Dendritic cell treated with granulocyte-macrophage colony-stimulating factor and Interleukin-4, amounts not matched to agents 40 ng/mL and 50 ng/mL, for 4 days (primary cell): ENCODE data around the gene HRC.
"Not testable (repeated sequence)": the region's sequence is repeated elsewhere in the genome, so short reads cannot be mapped to it uniquely, and the experiment has no call there.

ENCODE experiments used
- H3K27ac Mint-ChIP-seq: one replicate; pipeline ENCODE4 v1.8.0; 2022; ENCODE audit warnings: mild to moderate bottlenecking, mixed read lengths
- H3K27me3 Mint-ChIP-seq: one replicate; pipeline ENCODE4 v1.8.0; 2022; ENCODE audit warnings: mild to moderate bottlenecking, mixed read lengths
- H3K36me3 Mint-ChIP-seq: one replicate; pipeline ENCODE4 v1.8.0; 2022; ENCODE audit warnings: low read depth, mixed read lengths
- H3K4me1 Mint-ChIP-seq: one replicate; pipeline ENCODE4 v1.8.0; 2022; ENCODE audit warnings: low read depth, mixed read lengths
- H3K4me3 Mint-ChIP-seq: one replicate; pipeline ENCODE4 v1.8.0; 2022; ENCODE audit warnings: mild to moderate bottlenecking, moderate library complexity, mixed read lengths
- H3K9me3 Mint-ChIP-seq: one replicate; pipeline ENCODE4 v1.8.0; 2022; ENCODE audit warnings: mixed read lengths
- intact Hi-C: fragments of 100-400 bp; cut with micrococcal nuclease; formaldehyde crosslinking; loops from one replicate; pipeline ENCODE4 v1.15.0; 2022

HRC gene

GRCh38 chr19:49135686-49136085, 19.5 kb downstream of the HRC start:
- H3K9me3 Mint-ChIP-seq = peaks cover 9% of the 10 kb centered on the region
- peaks cover 47% of the 10 kb centered on the region for H3K27me3 Mint-ChIP-seq
- peak overlapping the region; percentile 35 for H3K4me3 Mint-ChIP-seq
- peak overlapping the region; percentile 60 for H3K27ac Mint-ChIP-seq
- peaks cover 7% of the 10 kb centered on the region for H3K36me3 Mint-ChIP-seq
- intact Hi-C loops = no loop called here
- peaks cover 44% of the 10 kb centered on the region for H3K4me1 Mint-ChIP-seq

GRCh38 chr19:49133621-49134454, 21.4 kb downstream of the HRC start:
- Mint-ChIP-seq H3K4me1 (peaks cover 52% of the 10 kb centered on the region), H3K9me3 (peaks cover 9% of the 10 kb centered on the region), H3K4me3 (peak overlapping the region; percentile 78), H3K27me3 (peaks cover 53% of the 10 kb centered on the region), H3K36me3 (peaks cover 7% of the 10 kb centered on the region), H3K27ac (peak overlapping the region; percentile 62)
- intact Hi-C loops = no loop called here

GRCh38 chr19:49132974-49133609, 22.1 kb downstream of the HRC start:
- Mint-ChIP-seq H3K4me3 (peak overlapping the region; percentile 78), H3K4me1 (peaks cover 60% of the 10 kb centered on the region), H3K9me3 (peaks cover 9% of the 10 kb centered on the region), H3K27me3 (peaks cover 55% of the 10 kb centered on the region), H3K27ac (peak overlapping the region; percentile 62), H3K36me3 (peaks cover 7% of the 10 kb centered on the region)
- intact Hi-C loops = no loop called here

GRCh38 chr19:49130325-49130724, 24.9 kb downstream of the HRC start:
- Mint-ChIP-seq H3K36me3 (no peaks in the 10 kb centered on the region), H3K27ac (no peak overlapping the region), H3K27me3 (peaks cover 51% of the 10 kb centered on the region), H3K4me3 (no peak overlapping the region), H3K9me3 (no peaks in the 10 kb centered on the region), H3K4me1 (peaks cover 47% of the 10 kb centered on the region)
- intact Hi-C loops = no loop called here

- Mint-ChIP-seq H3K27me3 (peaks cover 42% of the 10 kb centered on the region), H3K4me3 (no peak overlapping the region), H3K27ac (no peak overlapping the region), H3K9me3 (no peaks in the 10 kb centered on the region), H3K4me1 (peaks cover 38% of the 10 kb centered on the region), H3K36me3 (no peaks in the 10 kb centered on the region)
- intact Hi-C loops = no loop called here
Observed at GRCh38 chr19:49129238-49129583, 26.0 kb downstream of the HRC start.

- intact Hi-C loops = loop anchor here (1.0 kb wide), 1 partner anchor 9 kb away; the partner anchor contains the start of genes C19orf73 and PPFIA3
- Mint-ChIP-seq H3K27me3 (peaks cover 38% of the 10 kb centered on the region), H3K9me3 (no peaks in the 10 kb centered on the region), H3K27ac (peak overlapping the region; percentile 90), H3K4me1 (peaks cover 33% of the 10 kb centered on the region), H3K36me3 (no peaks in the 10 kb centered on the region), H3K4me3 (peak overlapping the region; percentile 88)
Observed at GRCh38 chr19:49128545-49129237, 26.5 kb downstream of the HRC start.

GRCh38 chr19:49127674-49128544, 27.3 kb downstream of the HRC start:
- peak overlapping the region; percentile 88 for H3K4me3 Mint-ChIP-seq
- no peaks in the 10 kb centered on the region for H3K9me3 Mint-ChIP-seq
- peaks cover 25% of the 10 kb centered on the region for H3K4me1 Mint-ChIP-seq
- intact Hi-C loops = loop anchor here (1.0 kb wide), 1 partner anchor 9 kb away; the partner anchor contains the start of genes C19orf73 and PPFIA3
- H3K36me3 Mint-ChIP-seq = no peaks in the 10 kb centered on the region
- peaks cover 39% of the 10 kb centered on the region for H3K27me3 Mint-ChIP-seq
- peak overlapping the region; percentile 90 for H3K27ac Mint-ChIP-seq

- H3K9me3 Mint-ChIP-seq, H3K4me3 Mint-ChIP-seq, intact Hi-C loops, H3K27ac Mint-ChIP-seq, H3K36me3 Mint-ChIP-seq: not testable (repeated sequence)
- peaks cover 40% of the 10 kb centered on the region for H3K27me3 Mint-ChIP-seq
- peaks cover 22% of the 10 kb centered on the region for H3K4me1 Mint-ChIP-seq
Observed at GRCh38 chr19:49127225-49127624, 28.0 kb downstream of the HRC start.

GRCh38 chr19:49126575-49126974, 28.6 kb downstream of the HRC start:
- Mint-ChIP-seq H3K9me3 (no peaks in the 10 kb centered on the region), H3K27ac (no peak overlapping the region), H3K36me3 (no peaks in the 10 kb centered on the region), H3K4me3 (no peak overlapping the region), H3K4me1 (peaks cover 22% of the 10 kb centered on the region), H3K27me3 (peaks cover 45% of the 10 kb centered on the region)
- intact Hi-C loops = no loop called here

- no peak overlapping the region for H3K4me3 Mint-ChIP-seq
- H3K27ac Mint-ChIP-seq = no peak overlapping the region
- no peaks in the 10 kb centered on the region for H3K9me3 Mint-ChIP-seq
- intact Hi-C loops = no loop called here
- peaks cover 54% of the 10 kb centered on the region for H3K27me3 Mint-ChIP-seq
- H3K4me1 Mint-ChIP-seq = peaks cover 31% of the 10 kb centered on the region
- H3K36me3 Mint-ChIP-seq = no peaks in the 10 kb centered on the region
Observed at GRCh38 chr19:49125025-49125731, 30.0 kb downstream of the HRC start.

GRCh38 chr19:49123285-49123684, 31.9 kb downstream of the HRC start:
- H3K4me3 Mint-ChIP-seq, H3K36me3 Mint-ChIP-seq, intact Hi-C loops, H3K27ac Mint-ChIP-seq, H3K9me3 Mint-ChIP-seq: not testable (repeated sequence)
- H3K4me1 Mint-ChIP-seq = peaks cover 28% of the 10 kb centered on the region
- peaks cover 50% of the 10 kb centered on the region for H3K27me3 Mint-ChIP-seq

GRCh38 chr19:49121841-49122240, 33.4 kb downstream of the HRC start:
- H3K9me3 Mint-ChIP-seq, H3K27ac Mint-ChIP-seq, H3K36me3 Mint-ChIP-seq, intact Hi-C loops, H3K4me3 Mint-ChIP-seq: not testable (repeated sequence)
- Mint-ChIP-seq H3K27me3 (peaks cover 50% of the 10 kb centered on the region), H3K4me1 (peaks cover 35% of the 10 kb centered on the region)

- peaks cover 11% of the 10 kb centered on the region for H3K36me3 Mint-ChIP-seq
- H3K27me3 Mint-ChIP-seq = peaks cover 47% of the 10 kb centered on the region
- H3K4me1 Mint-ChIP-seq = peaks cover 44% of the 10 kb centered on the region
- intact Hi-C loops = no loop called here
- peaks cover 7% of the 10 kb centered on the region for H3K9me3 Mint-ChIP-seq
- peak overlapping the region; percentile 15 for H3K4me3 Mint-ChIP-seq
- no peak overlapping the region for H3K27ac Mint-ChIP-seq
Observed at GRCh38 chr19:49120868-49121267, 34.3 kb downstream of the HRC start.
